Gastroesophageal sphincter (tissue), 4 donors: Measurements from ENCODE around the gene BANP. TPM values are rescaled to one million over a fixed set of nuclear protein-coding genes. Genes with fewer than 3 reads are reported as not detected.
"Not testable (repeated sequence)": the region's sequence is repeated elsewhere in the genome, so short reads cannot be mapped to it uniquely, and the experiment has no call there.

Experiments
- ATAC-seq: fragments of 150-250 bp; one replicate; pipeline ENCODE4 v1.9.1; 2016; ENCODE audit warnings: mild to moderate bottlenecking, moderate library complexity
- H3K27ac ChIP-seq, 4 donors: fragments of 200-600 bp; sonication (generic) in 3 of 4; 1 replicate in 3 of 4; 2 replicates in 1 of 4; pipeline ENCODE4 v1.5.1; 2016 to 2019
- H3K27me3 ChIP-seq: fragments of 200-600 bp; sonication (generic); one replicate; pipeline ENCODE4 v1.5.1; 2019
- H3K36me3 ChIP-seq, 2 donors: fragments of 200-600 bp; sonication (generic); one replicate each; pipeline ENCODE4 v1.5.1; 2019; ENCODE audit warnings: control low read depth in 1 of 2
- H3K4me1 ChIP-seq, 3 donors: fragments of 200-600 bp; sonication (generic); 1 replicate in 2 of 3; 2 replicates in 1 of 3; pipeline ENCODE4 v1.5.1; 2016 to 2019; ENCODE audit warnings: control low read depth in 2 of 3
- H3K4me3 ChIP-seq, 2 donors: fragments of 200-600 bp; sonication (generic); one replicate each; pipeline ENCODE4 v1.5.1; 2019; ENCODE audit warnings: mild to moderate bottlenecking in 1 of 2, moderate library complexity in 1 of 2
- H3K9me3 ChIP-seq, 3 donors: fragments of 200-600 bp; sonication (generic); one replicate each; pipeline ENCODE4 v1.5.1; 2017 to 2019; ENCODE audit warnings: control low read depth in 2 of 3
- EP300 ChIP-seq: sonication (generic); formaldehyde crosslinking; IDR thresholded peaks from one replicate; pipeline ENCODE4 v1.6.1; 2017; ENCODE audit warnings: antibody characterized with exemption, mild to moderate bottlenecking
- POLR2A ChIP-seq, 2 donors: fragments of 450-650 bp; IDR thresholded peaks; one replicate each; pipeline ENCODE4 v1.6.1; 2017; ENCODE audit warnings: antibody characterized with exemption in 2 of 2, mild to moderate bottlenecking in 2 of 2, moderate library complexity in 1 of 2
- POLR2AphosphoS5 ChIP-seq: sonication (generic); formaldehyde crosslinking; IDR thresholded peaks from one replicate; pipeline ENCODE4 v1.6.1; 2017; ENCODE audit warnings: antibody characterized with exemption
- WGBS, 2 donors: methylation state at CpG; one replicate each; pipeline ENCODE4 v1.1.5; 2018; ENCODE audit warnings: low coverage in 1 of 2; 5-methylcytosine and 5-hydroxymethylcytosine counted together
- total RNA-seq, 4 donors: library from RNA; depleted of rRNA; stranded (reverse); fragments of >200 nt; gene quantifications; one replicate each; pipeline ENCODE4 v1.1.0, GENCODE V29; 2016
- TF ChIP-seq, protein P1 (sequence below), 4 experiments: fragments of 200-600 bp in 2 of 4; fragments of 450-650 bp in 2 of 4; sonication (generic) in 1 of 4; IDR thresholded peaks; one replicate each; pipeline ENCODE4 v1.5.1; 2017 to 2019; ENCODE audit warnings: antibody characterized with exemption in 4 of 4, mild to moderate bottlenecking in 2 of 4, moderate library complexity in 2 of 4

BANP gene
- total RNA-seq, 4 donors from 2014 or later = 17.1 to 33.1 (median 24.2) TPM

DNA sequence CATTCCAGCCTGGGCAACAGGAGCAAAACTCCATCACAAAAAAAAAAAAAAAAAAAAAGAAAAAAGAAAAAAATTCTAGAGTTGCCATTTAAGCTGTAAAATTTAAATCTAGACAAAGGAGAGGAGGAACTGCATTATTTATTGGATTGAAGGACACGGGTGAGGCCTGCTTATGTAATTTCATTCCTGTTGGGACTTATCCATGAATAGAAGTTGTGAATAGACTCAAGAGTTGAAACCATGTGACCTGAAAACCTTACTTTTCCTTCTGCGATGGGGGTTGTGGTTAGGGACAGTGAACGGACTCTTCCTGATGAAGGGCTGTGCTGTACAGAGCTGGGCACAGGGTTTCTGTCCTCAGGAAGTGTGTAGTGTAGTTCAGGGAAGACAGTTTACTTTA lies 22.5 kb downstream of the BANP start:
- H3K4me1 ChIP-seq = peaks cover 0 to 4% (median 0%) of the 10 kb centered on the region in 3 donors
- ATAC-seq = no peak
- no peak overlapping the region for H3K27ac ChIP-seq
- no peak overlapping the region for H3K4me3 ChIP-seq
- no peaks in the 10 kb centered on the region for H3K27me3 ChIP-seq
- peaks cover 0 to 23% (median 0%) of the 10 kb centered on the region in 3 donors for H3K9me3 ChIP-seq
- peaks cover 0 to 30% of the 10 kb centered on the region in 2 donors for H3K36me3 ChIP-seq
- TF ChIP-seq, protein P1, sequence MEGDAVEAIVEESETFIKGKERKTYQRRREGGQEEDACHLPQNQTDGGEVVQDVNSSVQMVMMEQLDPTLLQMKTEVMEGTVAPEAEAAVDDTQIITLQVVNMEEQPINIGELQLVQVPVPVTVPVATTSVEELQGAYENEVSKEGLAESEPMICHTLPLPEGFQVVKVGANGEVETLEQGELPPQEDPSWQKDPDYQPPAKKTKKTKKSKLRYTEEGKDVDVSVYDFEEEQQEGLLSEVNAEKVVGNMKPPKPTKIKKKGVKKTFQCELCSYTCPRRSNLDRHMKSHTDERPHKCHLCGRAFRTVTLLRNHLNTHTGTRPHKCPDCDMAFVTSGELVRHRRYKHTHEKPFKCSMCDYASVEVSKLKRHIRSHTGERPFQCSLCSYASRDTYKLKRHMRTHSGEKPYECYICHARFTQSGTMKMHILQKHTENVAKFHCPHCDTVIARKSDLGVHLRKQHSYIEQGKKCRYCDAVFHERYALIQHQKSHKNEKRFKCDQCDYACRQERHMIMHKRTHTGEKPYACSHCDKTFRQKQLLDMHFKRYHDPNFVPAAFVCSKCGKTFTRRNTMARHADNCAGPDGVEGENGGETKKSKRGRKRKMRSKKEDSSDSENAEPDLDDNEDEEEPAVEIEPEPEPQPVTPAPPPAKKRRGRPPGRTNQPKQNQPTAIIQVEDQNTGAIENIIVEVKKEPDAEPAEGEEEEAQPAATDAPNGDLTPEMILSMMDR (IDR thresholded peaks at IDR 0.05) = no peak
- no peak for TF ChIP-seq POLR2A (IDR thresholded peaks at IDR 0.05)
- TF ChIP-seq EP300 = no peak
- no peak for TF ChIP-seq POLR2AphosphoS5
- WGBS, 2 donors = 86 to 94% methylated on average over 3 of the region's 3 CpGs

DNA sequence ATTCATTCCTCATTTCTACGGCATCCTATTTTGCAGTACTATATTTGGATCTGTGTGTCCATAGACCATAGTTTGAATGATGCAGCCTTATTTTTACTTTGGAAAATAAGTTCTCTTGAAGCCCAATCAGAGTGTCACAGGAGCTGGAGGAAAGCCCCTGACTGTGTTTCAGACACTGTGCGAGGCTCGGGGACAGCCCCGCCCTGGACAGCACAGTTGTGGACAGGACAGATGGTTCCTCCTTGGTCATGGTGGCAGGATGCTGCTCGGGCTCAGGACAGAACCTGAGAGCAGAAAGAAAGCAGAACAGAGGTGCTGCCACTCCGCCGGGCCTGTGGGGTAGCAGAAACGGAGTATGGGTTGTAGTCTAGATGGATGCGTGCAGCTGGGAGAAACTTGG lies 22.9 kb downstream of the BANP start:
- 81 to 100% methylated on average over 2 to 7 of the region's 9 CpGs for WGBS, 2 donors
- H3K9me3 ChIP-seq = peaks cover 0 to 23% (median 0%) of the 10 kb centered on the region in 3 donors

DNA sequence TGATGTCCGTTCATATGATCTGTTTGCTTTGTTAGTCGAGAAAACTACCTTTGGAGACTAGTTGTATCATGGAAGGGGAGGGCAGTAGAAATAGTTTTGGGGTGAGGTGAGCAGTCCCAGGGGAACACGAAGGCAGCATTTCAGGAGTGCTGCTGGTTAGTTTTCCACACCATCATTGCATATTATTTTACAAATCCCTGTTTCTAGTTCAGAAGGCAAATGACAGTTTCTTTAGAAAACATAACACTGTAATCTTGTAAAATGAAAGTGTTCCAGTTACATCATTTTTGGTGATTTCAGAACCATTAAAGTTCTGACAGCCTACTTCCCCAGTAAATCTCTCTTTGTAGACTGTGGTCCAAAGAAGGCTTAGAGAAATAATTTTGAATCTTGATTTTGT lies 25.4 kb downstream of the BANP start:
- Histone ChIP-seq H3K4me3 (no peak overlapping the region), H3K4me1 (no peaks in the 10 kb centered on the region), H3K9me3 (peaks cover 0 to 17% (median 0%) of the 10 kb centered on the region in 3 donors), H3K27ac (no peak overlapping the region), H3K36me3 (peaks cover 0 to 32% of the 10 kb centered on the region in 2 donors), H3K27me3 (no peaks in the 10 kb centered on the region)
- ATAC-seq = no peak
- WGBS, 2 donors = 27 to 57% methylated on average over 3 of the region's 3 CpGs
- TF ChIP-seq POLR2AphosphoS5 (no peak), POLR2A (IDR thresholded peaks at IDR 0.05) (no peak), EP300 (no peak)
- TF ChIP-seq, protein P1 (IDR thresholded peaks at IDR 0.05) = no peak

More for the DNA sequence above, 22.9 kb downstream of the BANP start:
- peaks cover 0 to 35% of the 10 kb centered on the region in 2 donors for H3K36me3 ChIP-seq
- no peak for TF ChIP-seq POLR2A (IDR thresholded peaks at IDR 0.05)
- TF ChIP-seq, protein P1 (IDR thresholded peaks at IDR 0.05) = no peak
- no peak for TF ChIP-seq POLR2AphosphoS5
- no peak for TF ChIP-seq EP300
- no peak overlapping the region for H3K27ac ChIP-seq
- no peak overlapping the region for H3K4me3 ChIP-seq
- no peaks in the 10 kb centered on the region for H3K4me1 ChIP-seq
- ATAC-seq = no peak
- no peaks in the 10 kb centered on the region for H3K27me3 ChIP-seq

DNA sequence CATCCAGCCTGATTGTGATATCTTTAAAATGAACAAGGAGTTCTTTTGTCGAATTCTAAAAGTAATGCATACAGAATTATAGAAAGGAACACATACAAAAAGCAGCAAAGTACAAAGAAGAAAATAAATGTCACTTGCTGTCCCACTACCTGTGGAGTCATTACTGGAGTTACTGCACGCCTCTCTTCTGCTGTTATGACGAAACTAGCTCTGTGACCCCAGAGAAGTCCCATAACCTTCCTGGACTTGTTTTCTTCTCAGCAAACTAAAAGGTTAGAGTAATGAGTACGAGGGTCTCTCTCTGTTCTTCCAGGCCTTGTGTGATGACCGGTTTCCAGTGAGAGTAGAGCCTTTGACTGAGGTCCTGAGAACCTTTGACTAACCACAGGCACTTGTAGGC lies 26.9 kb downstream of the BANP start:
- 83 to 93% methylated on average over 5 of the region's 5 CpGs for WGBS, 2 donors
- peaks cover 0 to 43% of the 10 kb centered on the region in 2 donors for H3K36me3 ChIP-seq

DNA sequence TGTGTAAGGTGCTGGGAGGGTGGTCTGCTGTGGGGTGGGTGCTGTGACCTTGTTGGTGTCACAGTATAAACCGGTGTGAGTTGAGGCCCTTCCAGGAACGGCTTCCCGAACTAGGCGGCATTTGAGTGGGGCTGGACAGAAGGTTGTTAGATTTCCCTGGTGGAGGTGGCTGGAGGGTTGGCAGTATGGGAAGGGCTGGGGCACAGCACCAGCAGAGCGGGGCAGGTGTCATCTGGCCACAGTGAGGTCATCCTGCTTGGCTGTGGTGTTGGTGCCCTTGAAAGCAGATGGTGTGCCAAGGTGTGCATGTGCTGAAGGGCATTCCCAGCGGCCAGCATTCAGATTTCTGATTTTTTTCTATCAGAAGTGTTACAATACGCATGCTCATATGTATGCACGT lies 28.1 kb downstream of the BANP start:
- ATAC-seq = no peak
- WGBS, 2 donors = 97% methylated on average over 4 to 7 of the region's 8 CpGs
- no peak overlapping the region for H3K27ac ChIP-seq
- no peak overlapping the region for H3K4me3 ChIP-seq
- no peaks in the 10 kb centered on the region for H3K9me3 ChIP-seq
- no peaks in the 10 kb centered on the region for H3K27me3 ChIP-seq
- H3K4me1 ChIP-seq = peaks cover 0 to 7% (median 0%) of the 10 kb centered on the region in 3 donors
- peaks cover 0 to 47% of the 10 kb centered on the region in 2 donors for H3K36me3 ChIP-seq
- TF ChIP-seq POLR2A (IDR thresholded peaks at IDR 0.05) (no peak), EP300 (no peak), POLR2AphosphoS5 (no peak)
- TF ChIP-seq, protein P1 (IDR thresholded peaks at IDR 0.05) = no peak

More for the DNA sequence above, 26.9 kb downstream of the BANP start:
- Histone ChIP-seq H3K4me1 (peaks cover 0 to 2% (median 0%) of the 10 kb centered on the region in 3 donors), H3K4me3 (no peak overlapping the region), H3K27me3 (no peaks in the 10 kb centered on the region), H3K27ac (no peak overlapping the region), H3K9me3 (peaks cover 0 to 2% (median 0%) of the 10 kb centered on the region in 3 donors)
- TF ChIP-seq, protein P1 (IDR thresholded peaks at IDR 0.05) = no peak
- no peak for TF ChIP-seq POLR2AphosphoS5
- TF ChIP-seq POLR2A (IDR thresholded peaks at IDR 0.05) = no peak
- TF ChIP-seq EP300 = no peak
- no peak for ATAC-seq

DNA sequence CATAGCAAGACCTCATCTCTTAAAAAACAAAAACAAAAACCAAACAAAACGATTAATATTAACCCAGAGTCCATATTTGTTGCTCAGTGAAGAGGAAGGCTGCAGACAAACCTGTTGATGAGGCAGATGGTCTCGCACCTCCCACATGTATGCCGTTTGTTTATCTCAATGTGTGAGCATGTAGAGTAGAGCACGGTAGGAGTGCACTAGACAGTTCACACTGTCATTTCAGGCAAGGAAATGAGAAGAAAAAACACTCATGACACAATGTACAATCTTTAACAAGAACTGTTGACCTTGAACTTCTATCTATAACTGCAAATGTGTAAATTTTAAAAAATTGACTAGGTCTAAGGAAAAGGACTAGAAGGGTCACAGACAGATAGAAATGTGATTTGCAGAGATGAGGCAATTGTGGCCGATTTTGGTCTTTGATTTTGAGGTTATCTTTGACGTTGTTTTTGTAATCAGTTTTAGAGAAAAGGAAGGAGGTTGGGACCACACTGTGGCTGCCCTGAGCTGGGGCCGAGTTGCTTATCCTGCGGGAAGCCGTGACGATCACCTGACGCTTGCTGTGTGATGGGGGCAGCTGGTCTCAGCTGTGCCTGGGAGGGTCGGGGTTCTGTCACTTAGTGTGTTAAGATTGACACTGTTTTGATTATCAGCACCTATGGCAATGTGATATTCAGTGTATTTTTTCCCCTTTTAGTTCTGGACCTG lies 28.8 kb downstream of the BANP start:
- not testable (repeated sequence) for H3K4me3 ChIP-seq, H3K27me3 ChIP-seq, ATAC-seq, H3K9me3 ChIP-seq, H3K4me1 ChIP-seq, H3K27ac ChIP-seq
- peaks cover 0 to 51% of the 10 kb centered on the region in 2 donors for H3K36me3 ChIP-seq
- 72 to 79% methylated on average over 10 to 12 of the region's 12 CpGs for WGBS, 2 donors

DNA sequence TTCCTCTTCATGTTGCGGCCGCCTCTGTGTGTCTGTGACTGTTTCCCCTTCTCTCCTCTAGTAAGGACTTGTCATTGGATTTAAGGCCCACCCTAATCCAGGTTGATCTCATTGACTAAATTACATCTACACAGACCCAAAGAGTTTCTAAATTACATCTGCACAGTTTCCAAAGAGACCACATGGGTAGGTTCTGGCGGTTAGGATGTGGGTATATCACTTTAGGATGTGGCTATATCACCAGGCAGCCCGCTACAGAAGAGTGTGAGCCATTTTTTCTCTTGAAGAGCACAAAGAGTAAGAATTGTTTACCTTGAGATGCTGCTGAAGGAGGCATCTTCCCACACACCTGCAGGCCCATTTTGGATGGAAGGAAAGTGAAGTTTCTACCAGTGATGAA lies 30.1 kb downstream of the BANP start:
- not testable (repeated sequence) for H3K4me3 ChIP-seq, H3K4me1 ChIP-seq, H3K27ac ChIP-seq, H3K27me3 ChIP-seq, ATAC-seq, H3K9me3 ChIP-seq
- WGBS, 2 donors = 92% methylated on average over 4 of the region's 4 CpGs; no CpG with 5 or more reads in 1 of the 2 donors
- H3K36me3 ChIP-seq = peaks cover 0 to 56% of the 10 kb centered on the region in 2 donors
